Measurements from ENCODE around the gene STK39. TPM values are rescaled to one million over a fixed set of nuclear protein-coding genes. Genes with fewer than 3 reads are reported as not detected.

Gene STK39
- total RNA-seq, 4 donors from 2014 or later: 13.8 to 28.2 (median 18.3) TPM

DNA sequence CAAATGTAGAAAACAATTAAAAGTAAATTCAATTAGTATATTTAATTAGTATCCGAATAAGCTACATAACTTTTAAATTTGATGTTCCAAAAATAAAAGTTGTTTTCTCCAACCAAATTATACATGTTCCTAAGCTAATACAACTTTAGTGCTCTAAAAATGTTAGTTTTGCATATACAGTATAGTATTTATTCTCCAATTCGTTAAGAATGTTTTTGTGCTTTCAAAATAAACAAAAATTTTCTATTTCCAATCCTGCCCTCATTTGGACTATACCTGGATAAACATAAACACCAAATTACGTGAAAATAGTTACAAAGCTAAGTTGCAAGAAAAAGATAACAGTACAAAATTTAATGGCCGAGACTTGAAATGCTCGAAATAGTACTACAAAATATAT is 71.9 kb downstream of the STK39 start:
- WGBS: 74% methylated on average over 5 of the region's 5 CpGs
- no peaks in the 10 kb centered on the region for H3K36me3 ChIP-seq
- no peaks in the 10 kb centered on the region for H3K27me3 ChIP-seq
- H3K4me3 ChIP-seq: no peak overlapping the region
- peaks cover 4% of the 10 kb centered on the region for H3K4me1 ChIP-seq
- no peak for TF ChIP-seq EP300 (IDR thresholded peaks at IDR 0.05)
- TF ChIP-seq, protein P1, sequence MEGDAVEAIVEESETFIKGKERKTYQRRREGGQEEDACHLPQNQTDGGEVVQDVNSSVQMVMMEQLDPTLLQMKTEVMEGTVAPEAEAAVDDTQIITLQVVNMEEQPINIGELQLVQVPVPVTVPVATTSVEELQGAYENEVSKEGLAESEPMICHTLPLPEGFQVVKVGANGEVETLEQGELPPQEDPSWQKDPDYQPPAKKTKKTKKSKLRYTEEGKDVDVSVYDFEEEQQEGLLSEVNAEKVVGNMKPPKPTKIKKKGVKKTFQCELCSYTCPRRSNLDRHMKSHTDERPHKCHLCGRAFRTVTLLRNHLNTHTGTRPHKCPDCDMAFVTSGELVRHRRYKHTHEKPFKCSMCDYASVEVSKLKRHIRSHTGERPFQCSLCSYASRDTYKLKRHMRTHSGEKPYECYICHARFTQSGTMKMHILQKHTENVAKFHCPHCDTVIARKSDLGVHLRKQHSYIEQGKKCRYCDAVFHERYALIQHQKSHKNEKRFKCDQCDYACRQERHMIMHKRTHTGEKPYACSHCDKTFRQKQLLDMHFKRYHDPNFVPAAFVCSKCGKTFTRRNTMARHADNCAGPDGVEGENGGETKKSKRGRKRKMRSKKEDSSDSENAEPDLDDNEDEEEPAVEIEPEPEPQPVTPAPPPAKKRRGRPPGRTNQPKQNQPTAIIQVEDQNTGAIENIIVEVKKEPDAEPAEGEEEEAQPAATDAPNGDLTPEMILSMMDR (IDR thresholded peaks at IDR 0.05): no peak
- TF ChIP-seq POLR2A (IDR thresholded peaks at IDR 0.05): no peak
- TF ChIP-seq POLR2AphosphoS5 (IDR thresholded peaks at IDR 0.05): no peak
- no peak for DNase-seq (ENCODE audit: low spot score in 2 of 2)
- no peaks in the 10 kb centered on the region for H3K9me3 ChIP-seq
- H3K27ac ChIP-seq: no peak overlapping the region

DNA sequence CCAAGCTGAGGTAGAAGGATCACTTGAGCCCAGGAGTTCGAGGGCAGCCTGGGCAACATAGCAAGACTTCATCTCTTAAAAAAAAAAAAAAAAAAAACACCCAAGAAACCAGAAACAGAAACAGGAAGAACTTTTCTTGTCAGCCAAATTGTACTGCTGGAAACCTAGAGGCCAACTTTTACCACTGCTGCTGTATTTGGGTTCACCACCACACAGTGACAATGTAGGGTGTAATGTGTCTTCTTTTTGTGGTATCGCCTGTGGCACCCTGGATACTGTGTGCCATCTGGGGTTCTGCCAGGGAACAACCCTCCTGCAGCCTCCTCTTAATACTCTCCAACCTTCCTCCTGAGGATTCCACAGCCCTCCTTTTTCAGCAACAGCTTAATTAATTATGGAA is 72.6 kb downstream of the STK39 start:
- Histone ChIP-seq H3K36me3 (no peaks in the 10 kb centered on the region), H3K9me3 (no peaks in the 10 kb centered on the region), H3K27ac (no peak overlapping the region), H3K4me3 (no peak overlapping the region), H3K27me3 (no peaks in the 10 kb centered on the region), H3K4me1 (peaks cover 4% of the 10 kb centered on the region)
- DNase-seq (ENCODE audit: low spot score in 2 of 2): no peak
- 80% methylated on average over 2 of the region's 2 CpGs for WGBS
- TF ChIP-seq EP300 (IDR thresholded peaks at IDR 0.05): no peak
- no peak for TF ChIP-seq POLR2A (IDR thresholded peaks at IDR 0.05)
- TF ChIP-seq POLR2AphosphoS5 (IDR thresholded peaks at IDR 0.05): no peak

DNA sequence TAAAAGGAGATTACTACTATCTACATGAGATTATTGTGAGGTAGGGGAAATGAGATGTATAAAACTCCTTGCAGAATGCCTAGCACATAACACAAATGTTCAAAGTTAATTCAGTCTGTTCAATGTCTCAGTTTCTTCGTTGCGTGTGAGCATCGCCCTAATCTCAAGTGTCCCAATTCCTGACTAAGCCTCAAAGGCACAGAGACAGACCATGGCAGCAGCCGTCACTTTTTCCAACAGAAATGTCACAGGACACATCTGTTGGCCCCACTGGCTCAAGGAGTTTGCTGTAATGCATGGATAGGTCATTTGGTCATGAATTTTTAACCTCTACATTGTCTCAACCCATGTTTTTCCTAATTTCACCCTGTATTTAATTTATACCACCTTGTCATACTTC is 75.3 kb downstream of the STK39 start:
- Histone ChIP-seq H3K9me3 (no peaks in the 10 kb centered on the region), H3K4me1 (no peaks in the 10 kb centered on the region), H3K36me3 (no peaks in the 10 kb centered on the region), H3K27me3 (no peaks in the 10 kb centered on the region), H3K4me3 (no peak overlapping the region), H3K27ac (no peak overlapping the region)
- WGBS: 98% methylated on average over 4 of the region's 4 CpGs
- TF ChIP-seq EP300 (IDR thresholded peaks at IDR 0.05): no peak
- TF ChIP-seq POLR2AphosphoS5 (IDR thresholded peaks at IDR 0.05): no peak
- no peak for TF ChIP-seq POLR2A (IDR thresholded peaks at IDR 0.05)
- TF ChIP-seq, protein P1 (IDR thresholded peaks at IDR 0.05): no peak
- DNase-seq (ENCODE audit: low spot score in 2 of 2): no peak

DNA sequence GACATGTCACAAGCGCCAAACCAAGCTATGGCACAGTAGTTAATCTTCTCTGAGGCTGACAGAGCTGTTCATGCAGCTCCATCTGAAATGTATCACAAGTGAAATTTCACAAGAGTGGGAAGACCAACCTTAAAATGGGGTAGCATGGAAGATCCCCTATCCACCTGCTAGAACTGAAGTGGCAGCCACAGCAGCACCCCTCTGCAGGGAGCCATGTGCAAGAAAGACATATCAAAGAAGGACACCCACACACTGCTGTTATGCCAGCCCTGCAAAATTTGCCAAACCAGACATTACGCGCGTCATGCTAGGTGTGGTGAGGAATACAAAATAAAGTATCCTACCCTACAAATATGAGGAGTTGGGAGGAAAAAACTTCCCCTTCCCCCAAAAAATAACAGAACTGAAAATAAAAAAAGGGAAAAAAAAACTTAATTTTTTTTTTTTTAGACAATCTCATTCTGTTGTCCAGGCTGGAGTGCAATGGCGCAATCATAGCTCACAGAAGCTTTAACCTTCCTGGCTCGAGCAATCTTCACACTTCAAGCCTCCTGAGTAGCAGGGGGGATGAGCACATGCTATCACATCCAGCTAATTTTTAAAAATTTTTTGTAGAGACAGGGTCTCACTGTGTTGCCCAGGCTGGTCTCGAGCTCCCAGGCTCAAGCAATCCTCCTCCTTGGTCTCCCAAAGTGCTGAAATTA is 76.2 kb downstream of the STK39 start:
- H3K36me3 ChIP-seq: no peaks in the 10 kb centered on the region
- WGBS: 70% methylated on average over 7 of the region's 7 CpGs
- H3K9me3 ChIP-seq: no peaks in the 10 kb centered on the region
- no peak overlapping the region for H3K4me3 ChIP-seq
- H3K27me3 ChIP-seq: no peaks in the 10 kb centered on the region
- DNase-seq (ENCODE audit: low spot score in 2 of 2): no peak
- peaks cover 3% of the 10 kb centered on the region for H3K4me1 ChIP-seq
- TF ChIP-seq POLR2AphosphoS5 (IDR thresholded peaks at IDR 0.05) (no peak), POLR2A (IDR thresholded peaks at IDR 0.05) (no peak), EP300 (IDR thresholded peaks at IDR 0.05) (no peak)
- TF ChIP-seq, protein P1 (IDR thresholded peaks at IDR 0.05): no peak
- H3K27ac ChIP-seq: no peak overlapping the region

DNA sequence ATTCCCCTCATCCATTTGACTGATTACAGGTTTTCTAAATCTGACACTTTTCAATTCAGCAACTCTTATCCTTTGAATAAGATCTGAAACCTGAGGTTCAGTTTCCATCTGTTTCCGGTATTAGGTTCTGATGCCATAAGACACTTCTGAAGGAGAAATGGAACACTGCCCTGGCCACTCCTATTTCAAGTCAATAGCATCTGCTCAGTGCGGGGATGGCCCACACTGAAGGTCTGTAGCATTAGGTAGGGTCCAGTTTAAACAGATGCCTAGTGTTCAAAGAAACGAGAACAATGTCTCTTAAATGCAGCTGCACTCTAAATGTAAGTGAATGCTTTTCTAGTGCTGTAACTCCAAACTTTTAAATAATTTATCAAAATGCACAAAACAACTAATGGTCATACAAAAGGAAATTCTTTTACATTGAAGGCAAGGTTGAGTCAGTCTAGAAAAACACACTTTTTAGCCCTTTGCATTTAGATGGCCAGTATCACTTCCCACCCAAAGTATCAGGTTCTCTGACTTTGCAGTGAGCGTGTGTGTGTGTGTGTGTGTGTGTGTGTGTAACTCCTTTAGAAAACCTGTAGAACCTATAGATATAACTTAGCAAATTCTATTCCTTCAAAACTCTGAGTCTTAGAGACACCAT is 78.2 kb downstream of the STK39 start:
- no peak for DNase-seq (ENCODE audit: low spot score in 2 of 2)
- H3K27ac ChIP-seq: no peak overlapping the region
- no peak overlapping the region for H3K4me3 ChIP-seq
- TF ChIP-seq POLR2A (IDR thresholded peaks at IDR 0.05) (no peak), EP300 (IDR thresholded peaks at IDR 0.05) (no peak), POLR2AphosphoS5 (IDR thresholded peaks at IDR 0.05) (no peak)
- TF ChIP-seq, protein P1 (IDR thresholded peaks at IDR 0.05): no peak
- H3K4me1 ChIP-seq: peaks cover 13% of the 10 kb centered on the region
- WGBS: 62% methylated on average over 4 of the region's 4 CpGs
- H3K36me3 ChIP-seq: no peaks in the 10 kb centered on the region
- no peaks in the 10 kb centered on the region for H3K27me3 ChIP-seq
- H3K9me3 ChIP-seq: no peaks in the 10 kb centered on the region
